Panc1 (cell line): ENCODE measurements around the gene KNSTRN. TPM values are rescaled to one million over a fixed set of nuclear protein-coding genes. Genes with fewer than 3 reads are reported as not detected.
A peak's percentile ranks its signal among the peaks of the same experiment; 100 is the strongest.

Experiments used
- ATAC-seq: fragments of 200-7000 bp; cut with Tn5 transposase; 2 replicates; pipeline ENCODE4 v1.9.1; 2020; ENCODE audit warnings: mild to moderate bottlenecking, moderate library complexity
- BruUV-seq: library from RNA; stranded (reverse); fragments of 400-500 nt; replicated peaks from 2 replicates; lab custom pipeline; 2021; lab: Mats Ljungman, UMichigan
- CTCF ChIA-PET: fragments of 300-600 bp; sonication (Branson Sonifier 250); formaldehyde crosslinking; loops from one replicate; lab custom pipeline; 2022; ENCODE audit warnings: antibody characterized with exemption; lab: Charles Lee
- POLR2A ChIA-PET: fragments of 300-600 bp; sonication (Branson Sonifier 250); formaldehyde crosslinking; loops from one replicate; lab custom pipeline; 2022; ENCODE audit warnings: antibody characterized with exemption; lab: Charles Lee
- DNase-seq: peaks from one replicate; pipeline ENCODE4 v3.0.0-alpha.2; 2010; ENCODE audit warnings: low read depth, low spot score
- H3K27ac ChIP-seq: 2 replicates; pipeline ENCODE4 v1.5.1; 2011; ENCODE audit warnings: mild to moderate bottlenecking, low read length, inconsistent platforms
- H3K27me3 ChIP-seq: fragments of 200-500 bp; sonication (Bioruptor generic); 2 replicates; pipeline ENCODE4 v1.6.0; 2014; ENCODE audit warnings: low read length, inconsistent platforms; ENCODE audit not compliant: control insufficient read depth, insufficient read depth
- H3K36me3 ChIP-seq: fragments of 200-500 bp; sonication (Bioruptor generic); 2 replicates; pipeline ENCODE4 v1.5.1; 2014; ENCODE audit warnings: inconsistent platforms, mild to moderate bottlenecking, low read length, moderate library complexity; ENCODE audit not compliant: control insufficient read depth, insufficient read depth
- H3K4me1 ChIP-seq: 2 replicates; pipeline ENCODE4 v1.5.1; 2011; ENCODE audit warnings: inconsistent platforms, mild to moderate bottlenecking, low read length, moderate library complexity; ENCODE audit not compliant: control insufficient read depth, insufficient read depth
- H3K4me3 ChIP-seq, 2 experiments: 2 replicates each; pipeline ENCODE4 v1.5.1; 2011 to 2012; ENCODE audit warnings: low read depth in 2 of 2, low read length in 2 of 2, mild to moderate bottlenecking in 2 of 2, inconsistent platforms in 1 of 2, moderate library complexity in 1 of 2
- H3K9me3 ChIP-seq: fragments of 200-500 bp; sonication (Bioruptor generic); 2 replicates; pipeline ENCODE4 v1.5.1; 2014; ENCODE audit warnings: low read depth, mild to moderate bottlenecking, inconsistent platforms, low read length, moderate library complexity; ENCODE audit not compliant: control insufficient read depth, insufficient read depth
- POLR2AphosphoS5 ChIP-seq: IDR thresholded peaks from 2 replicates; pipeline ENCODE4 v1.6.1; 2012; ENCODE audit warnings: mild to moderate bottlenecking, low read depth, low read length, moderate library complexity
- REST ChIP-seq, 2 experiments: IDR thresholded peaks; 2 replicates each; pipeline ENCODE4 v1.6.1; 2011 to 2012; ENCODE audit warnings: low read depth in 2 of 2, control low read depth in 1 of 2, low read length in 1 of 2, mild to moderate bottlenecking in 1 of 2, moderate library complexity in 1 of 2; ENCODE audit not compliant: insufficient read depth in 1 of 2
- SIN3A ChIP-seq: IDR thresholded peaks from 2 replicates; pipeline ENCODE4 v1.6.1; 2012; ENCODE audit warnings: low read depth, mild to moderate bottlenecking, low read length, moderate library complexity, borderline replicate concordance; ENCODE audit not compliant: insufficient read depth
- TCF7L2 ChIP-seq: IDR thresholded peaks from 2 replicates; pipeline ENCODE4 v1.6.1; 2011; ENCODE audit warnings: mild to moderate bottlenecking, low read depth, low read length, inconsistent platforms
- in situ Hi-C: cut with HindIII; loops from 2 replicates; pipeline ENCODE4 v1.10.0; 2016; ENCODE audit warnings: low sequenced_read_pairs, low pct_unique_long_range_greater_than_20kb
- intact Hi-C: fragments of 100-400 bp; cut with micrococcal nuclease; formaldehyde crosslinking; loops from one replicate; pipeline ENCODE4 v1.10.0; 2022; ENCODE audit not compliant: unreplicated experiment
- total RNA-seq: library from RNA; stranded (reverse); gene quantifications from one replicate; pipeline ENCODE4 v1.2.1, GENCODE V29; 2021; ENCODE audit not compliant: unreplicated experiment
- TF ChIP-seq, protein P1 (sequence below): fragments of 450-650 bp; IDR thresholded peaks from 2 replicates; pipeline ENCODE4 v1.5.1; 2017; ENCODE audit warnings: mild to moderate bottlenecking

KNSTRN gene
- total RNA-seq, 1 experiment from 2014 or later, result 74.6 TPM

DNA sequence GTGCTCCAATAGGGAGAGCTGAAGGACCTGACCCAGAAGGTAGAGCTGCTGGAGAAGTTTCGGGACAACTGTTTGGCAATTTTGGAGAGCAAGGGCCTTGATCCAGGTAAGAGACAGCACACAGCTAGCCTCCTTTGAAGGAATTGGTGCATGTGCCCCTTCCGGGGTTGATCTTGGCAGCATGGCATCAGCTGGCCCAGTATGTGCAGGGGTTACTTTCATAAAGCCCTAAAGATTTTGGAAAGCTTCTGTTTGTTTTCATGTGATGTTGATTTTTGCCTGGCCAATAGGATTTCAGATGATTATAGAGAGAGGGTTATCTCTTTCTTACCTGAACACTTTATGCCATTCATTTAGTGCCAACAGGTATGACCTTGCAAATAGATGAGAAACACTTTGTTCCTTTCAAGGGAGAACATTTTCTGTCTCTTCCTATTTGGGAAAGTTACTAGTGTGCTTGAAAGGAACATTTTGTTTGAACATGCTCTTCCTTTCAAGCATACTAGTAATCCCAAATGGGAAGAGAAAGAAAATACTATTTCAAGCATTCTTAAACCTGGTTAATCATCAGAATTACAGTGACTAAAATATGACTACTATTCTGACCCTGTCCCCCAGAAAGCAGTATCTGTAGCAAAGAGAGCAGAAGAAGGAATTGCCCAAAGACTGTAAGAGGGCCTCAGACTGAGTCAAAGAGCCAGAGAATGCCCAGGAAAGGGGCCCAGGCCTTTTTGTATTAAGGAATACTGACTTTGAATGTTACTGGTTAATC, 7.5 kb downstream of the KNSTRN start:
- no peak for DNase-seq
- peaks cover 2% of the 10 kb centered on the region; the same call in 1 of the 2 replicates for H3K4me1 ChIP-seq
- TF ChIP-seq SIN3A, result no peak
- no peak for TF ChIP-seq TCF7L2
- TF ChIP-seq, protein P1, sequence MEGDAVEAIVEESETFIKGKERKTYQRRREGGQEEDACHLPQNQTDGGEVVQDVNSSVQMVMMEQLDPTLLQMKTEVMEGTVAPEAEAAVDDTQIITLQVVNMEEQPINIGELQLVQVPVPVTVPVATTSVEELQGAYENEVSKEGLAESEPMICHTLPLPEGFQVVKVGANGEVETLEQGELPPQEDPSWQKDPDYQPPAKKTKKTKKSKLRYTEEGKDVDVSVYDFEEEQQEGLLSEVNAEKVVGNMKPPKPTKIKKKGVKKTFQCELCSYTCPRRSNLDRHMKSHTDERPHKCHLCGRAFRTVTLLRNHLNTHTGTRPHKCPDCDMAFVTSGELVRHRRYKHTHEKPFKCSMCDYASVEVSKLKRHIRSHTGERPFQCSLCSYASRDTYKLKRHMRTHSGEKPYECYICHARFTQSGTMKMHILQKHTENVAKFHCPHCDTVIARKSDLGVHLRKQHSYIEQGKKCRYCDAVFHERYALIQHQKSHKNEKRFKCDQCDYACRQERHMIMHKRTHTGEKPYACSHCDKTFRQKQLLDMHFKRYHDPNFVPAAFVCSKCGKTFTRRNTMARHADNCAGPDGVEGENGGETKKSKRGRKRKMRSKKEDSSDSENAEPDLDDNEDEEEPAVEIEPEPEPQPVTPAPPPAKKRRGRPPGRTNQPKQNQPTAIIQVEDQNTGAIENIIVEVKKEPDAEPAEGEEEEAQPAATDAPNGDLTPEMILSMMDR, result no peak
- TF ChIP-seq REST (IDR thresholded peaks at IDR 0.05; ENCODE audit: insufficient read depth in 1 of 2, low read depth in 2 of 2, low read length in 1 of 2), result no peak
- TF ChIP-seq POLR2AphosphoS5, result no peak
- H3K27ac ChIP-seq, result no peak overlapping the region
- H3K4me3 ChIP-seq, result no peak overlapping the region
- BruUV-seq, result no TSS peak
- H3K36me3 ChIP-seq, result peaks cover 40% of the 10 kb centered on the region
- no peaks in the 10 kb centered on the region for H3K27me3 ChIP-seq
- POLR2A ChIA-PET, result no interaction called here
- CTCF ChIA-PET, result no interaction called here
- in situ Hi-C loops, result no loop called here
- ATAC-seq, result no peak
- H3K9me3 ChIP-seq, result no peaks in the 10 kb centered on the region
- intact Hi-C loops, result no loop called here

DNA sequence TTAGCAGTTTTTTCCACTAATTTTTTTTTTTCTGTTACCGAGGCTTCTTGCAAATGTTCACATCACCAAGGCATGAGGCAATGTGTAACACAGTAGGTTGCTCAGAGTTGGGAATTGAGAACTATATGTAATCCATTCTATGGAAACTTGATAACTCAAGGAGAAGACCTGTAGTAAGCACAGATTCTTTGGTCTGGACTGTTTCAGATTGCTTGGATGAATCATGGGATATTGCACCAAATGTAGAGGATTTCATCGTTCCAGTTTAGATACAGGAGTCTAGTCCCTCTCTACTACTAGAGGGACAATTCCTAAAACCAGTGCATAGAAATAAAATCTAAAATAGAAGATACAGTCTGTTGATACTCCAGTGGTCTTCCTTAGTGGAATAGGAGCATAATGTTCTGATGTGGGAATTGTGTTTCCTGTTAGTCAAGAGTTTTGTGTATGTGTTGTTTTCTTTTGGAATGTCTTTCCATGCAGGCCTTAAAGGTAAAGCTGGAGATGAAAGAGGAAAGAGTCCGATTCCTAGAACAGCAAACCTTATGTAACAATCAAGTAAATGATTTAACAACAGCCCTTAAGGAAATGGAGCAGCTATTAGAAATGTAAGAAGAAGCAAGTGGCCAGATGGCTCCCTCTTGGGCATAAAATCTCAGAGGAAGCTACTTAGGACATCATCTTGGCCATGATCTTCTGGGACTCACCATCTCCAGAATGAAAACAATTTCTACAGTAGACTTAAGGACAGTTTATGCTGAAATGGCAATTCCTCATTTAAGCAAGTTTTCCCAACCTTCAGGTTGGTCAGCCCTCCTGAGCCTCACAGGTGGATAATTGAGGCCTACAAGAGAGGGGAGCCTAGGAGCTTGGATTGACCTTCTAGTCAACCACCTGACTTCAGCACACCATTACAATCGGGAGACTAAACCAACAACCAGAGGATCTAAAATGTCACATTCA, 10.7 kb downstream of the KNSTRN start:
- H3K9me3 ChIP-seq, result no peaks in the 10 kb centered on the region
- BruUV-seq, result TSS peak; percentile 77
- no peak for TF ChIP-seq POLR2AphosphoS5
- peaks cover 24% of the 10 kb centered on the region for H3K36me3 ChIP-seq
- no peak for DNase-seq
- ATAC-seq, result no peak
- intact Hi-C loops, result no loop called here
- ChIA-PET CTCF (no interaction called here), POLR2A (no interaction called here)
- H3K27me3 ChIP-seq, result no peaks in the 10 kb centered on the region
- in situ Hi-C loops, result no loop called here
- no peak overlapping the region for H3K4me3 ChIP-seq
- H3K27ac ChIP-seq, result no peak overlapping the region
- no peaks in the 10 kb centered on the region for H3K4me1 ChIP-seq
